NCI-H146 treated with DMSO at 0.1 percent for 48 hours (cell line): ENCODE data around the gene NFYC.
"Not testable (repeated sequence)": the region's sequence is repeated elsewhere in the genome, so short reads cannot be mapped to it uniquely, and the experiment has no call there.

ENCODE experiments used
- DNase-seq: peaks from one replicate; lab custom pipeline; 2025; ENCODE audit not compliant: unreplicated experiment; lab: John Stamatoyannopoulos, UW

The NFYC gene

DNA sequence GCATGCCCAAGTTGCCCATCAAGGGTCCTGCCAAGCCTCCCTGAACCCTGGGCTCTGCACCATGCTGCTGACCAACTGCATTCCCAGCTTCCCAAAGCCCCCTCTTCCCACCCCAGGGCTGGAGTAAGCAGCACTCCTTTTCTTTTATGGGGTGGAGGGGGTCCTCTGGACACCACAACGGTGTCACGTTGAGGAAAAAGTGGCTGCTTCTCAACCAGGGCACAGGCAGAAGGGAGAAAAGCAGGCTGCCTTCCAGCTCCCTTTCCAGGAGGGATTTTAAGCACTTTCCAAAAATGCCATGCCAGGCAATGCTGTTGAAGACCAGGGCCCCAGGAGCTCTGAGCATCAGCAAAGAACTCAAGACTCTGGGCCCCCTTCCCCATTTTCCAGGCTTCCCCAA lies 26.7 kb upstream of the NFYC start:
- DNase-seq, result no peak

DNA sequence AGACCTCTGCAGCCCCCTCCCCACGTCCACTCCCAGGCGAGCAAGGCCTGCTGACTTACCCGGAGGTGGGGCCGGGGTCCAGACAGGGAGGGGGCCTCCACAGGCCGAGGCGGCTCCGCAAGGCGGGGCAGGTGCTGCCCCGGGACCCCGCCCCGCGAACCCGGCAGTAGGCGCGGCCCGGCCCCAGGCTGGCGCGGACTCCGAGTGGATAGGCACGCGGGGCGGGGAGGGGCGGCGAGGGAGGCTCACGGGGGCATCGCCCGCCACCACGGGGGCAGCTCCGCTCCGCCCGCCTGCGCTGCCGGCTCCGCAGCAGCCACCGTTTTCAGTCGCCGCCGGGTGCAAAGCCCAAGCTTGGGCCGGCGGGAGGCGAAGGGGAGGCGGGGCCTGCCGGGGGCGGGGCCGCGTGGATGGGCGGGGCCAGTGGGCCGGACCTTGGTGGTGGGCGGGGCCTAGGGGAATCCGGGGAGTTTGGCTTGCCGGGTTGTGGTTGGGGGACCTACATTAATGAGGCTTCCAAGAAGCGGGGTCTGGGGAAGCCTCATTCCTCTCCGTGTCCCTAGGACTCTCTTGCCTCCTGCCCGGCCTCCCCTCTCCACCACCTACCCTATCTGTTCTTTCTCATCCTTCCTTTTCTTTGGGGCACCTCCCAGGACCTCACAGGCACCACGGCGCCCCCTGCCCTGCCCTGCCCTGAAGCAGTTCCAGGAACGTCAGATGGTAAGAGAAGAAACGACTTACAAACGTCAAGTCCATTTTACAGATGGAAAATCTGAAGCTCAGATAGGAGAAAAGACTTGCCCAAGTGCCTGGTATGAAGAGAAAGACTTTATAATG lies 26.0 kb upstream of the NFYC start, which contains the start of gene RIMS3:
RIMS3 (minus strand) TSS at position 348 of the 837 bp plus-strand sequence. CDS start 23,757 bp downstream, outside the sequence.
- peak; percentile 42 for DNase-seq

DNA sequence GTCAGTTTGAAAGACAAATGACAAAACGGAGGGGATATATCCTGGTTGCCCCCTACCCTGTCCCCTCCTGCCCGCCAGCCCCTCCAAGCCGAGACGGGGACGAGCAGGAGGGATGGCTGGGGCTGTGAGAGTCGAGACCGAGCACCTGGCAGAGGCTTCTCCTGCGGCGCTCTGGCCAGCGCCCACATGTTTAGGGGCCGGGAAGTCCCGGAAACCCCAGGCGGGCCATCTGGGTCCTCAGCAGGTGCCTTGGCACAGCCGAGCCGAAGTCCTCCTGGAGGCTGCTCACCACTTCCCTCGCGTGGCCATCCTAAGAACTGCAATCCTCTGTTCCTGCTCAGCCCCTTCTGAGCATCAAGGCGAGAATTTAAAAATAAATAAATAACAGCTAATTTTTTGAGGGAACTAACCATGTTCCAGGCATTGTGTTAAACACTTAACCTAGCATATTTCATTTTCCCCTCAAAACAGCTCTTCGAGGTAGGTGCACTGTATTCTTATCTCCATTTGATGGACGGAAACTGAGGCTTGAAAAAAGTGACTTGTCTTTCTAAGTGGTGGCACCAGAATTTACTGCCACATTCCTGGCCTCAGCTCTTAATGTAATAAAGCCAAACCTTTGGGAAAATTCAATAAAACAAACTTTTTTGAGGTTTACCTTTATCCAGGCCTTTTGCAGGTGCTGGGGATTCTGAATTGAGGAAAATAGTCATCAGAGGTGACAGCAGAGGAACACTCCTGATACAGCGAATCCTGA lies 22.6 kb upstream of the NFYC start:
- peak; percentile 14 for DNase-seq

DNA sequence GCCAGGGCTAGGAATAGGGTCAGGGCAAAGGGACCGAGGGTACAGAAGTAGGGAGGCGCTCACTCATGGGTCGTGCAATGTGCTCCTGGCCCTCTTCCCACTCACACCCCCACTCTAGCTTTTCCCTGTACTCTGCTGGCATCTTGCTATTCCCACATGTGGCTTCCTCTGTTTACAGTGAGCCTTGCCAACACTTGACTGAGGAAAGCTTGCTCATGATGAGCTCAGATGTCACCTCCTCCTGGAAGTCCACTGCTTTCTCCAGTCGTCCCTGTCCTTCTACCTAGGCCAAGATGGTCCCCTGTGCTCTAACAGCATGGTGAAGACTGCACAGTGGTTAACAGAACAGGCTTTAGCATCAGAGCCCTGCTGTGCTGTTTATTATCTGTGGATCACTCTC lies 18.1 kb upstream of the NFYC start:
- DNase-seq, result no peak

DNA sequence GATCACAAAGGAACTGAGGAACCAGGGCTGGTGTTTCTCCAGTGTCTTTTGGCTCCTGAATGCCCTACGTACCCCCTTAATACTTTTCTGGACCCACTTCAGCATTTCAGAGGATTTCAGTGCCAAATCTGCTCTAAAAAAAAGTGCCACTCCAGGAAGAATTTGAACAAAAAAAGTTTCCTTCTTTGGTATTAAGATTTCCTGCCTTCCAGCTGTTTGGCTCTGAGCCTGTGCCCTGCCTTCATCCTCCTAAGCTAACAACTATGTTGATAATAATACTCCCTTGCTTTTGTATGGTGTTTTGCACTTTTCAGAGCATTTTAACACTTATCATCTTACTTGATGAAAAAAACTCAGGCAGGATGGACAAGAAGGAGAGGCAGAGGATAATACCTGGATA lies 15.0 kb upstream of the NFYC start:
- DNase-seq, result no peak

DNA sequence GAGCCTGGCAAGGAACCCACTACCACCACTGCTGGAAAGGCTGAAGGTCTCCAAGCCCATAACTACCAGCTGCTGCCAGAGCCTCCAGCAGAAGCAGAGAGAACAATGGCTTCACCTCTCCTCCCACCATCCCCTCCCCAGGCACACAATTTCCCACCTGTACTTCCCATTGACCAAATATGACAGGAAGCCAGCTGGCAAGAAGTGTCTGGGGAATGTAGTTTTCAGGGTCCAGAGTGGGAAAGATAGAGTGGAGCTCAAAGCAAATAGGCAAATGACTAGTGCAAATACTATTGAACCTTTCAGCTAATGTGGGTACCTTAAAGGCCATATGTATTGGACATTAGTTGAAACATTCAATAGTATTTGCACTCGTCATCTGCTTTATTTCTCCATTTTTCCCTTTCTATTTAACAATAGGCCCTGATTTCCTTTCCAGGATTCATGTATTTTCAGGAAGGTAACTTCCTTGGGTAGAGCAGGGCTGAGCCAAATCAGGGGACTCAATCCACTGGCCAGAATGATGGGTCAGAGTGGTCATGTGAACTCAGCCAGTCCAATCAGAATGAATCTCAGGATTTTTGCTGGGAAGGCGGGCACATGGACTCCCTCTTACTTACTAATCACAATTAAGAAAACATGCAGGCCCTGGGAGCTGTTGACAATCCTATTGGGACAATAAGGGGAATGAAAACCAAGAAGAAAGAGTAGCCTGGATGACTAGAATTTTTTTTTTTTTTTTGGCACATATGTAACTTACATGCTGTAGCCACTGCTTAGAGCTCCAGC lies 12.1 kb upstream of the NFYC start:
- no peak for DNase-seq

DNA sequence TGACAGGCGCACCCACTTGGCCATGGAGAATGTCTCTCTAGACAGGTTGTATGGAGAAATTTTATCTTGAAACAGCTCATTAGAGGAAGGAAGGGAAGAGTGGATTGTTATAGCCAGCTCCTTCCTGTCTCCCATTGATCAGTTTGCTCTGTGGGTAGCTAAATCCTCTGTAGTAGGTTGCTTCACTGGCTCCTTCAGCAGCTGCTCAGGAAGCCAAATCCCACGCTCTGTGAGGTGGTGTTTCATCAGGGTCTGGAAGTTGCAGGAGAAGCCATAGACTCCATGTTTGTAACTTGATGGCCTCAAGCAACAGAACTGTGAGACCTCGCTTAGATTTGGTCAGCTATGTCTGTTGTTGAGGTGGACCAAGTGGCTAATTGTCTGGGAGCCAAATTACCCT lies 6.8 kb upstream of the NFYC start:
- DNase-seq, result no peak

DNA sequence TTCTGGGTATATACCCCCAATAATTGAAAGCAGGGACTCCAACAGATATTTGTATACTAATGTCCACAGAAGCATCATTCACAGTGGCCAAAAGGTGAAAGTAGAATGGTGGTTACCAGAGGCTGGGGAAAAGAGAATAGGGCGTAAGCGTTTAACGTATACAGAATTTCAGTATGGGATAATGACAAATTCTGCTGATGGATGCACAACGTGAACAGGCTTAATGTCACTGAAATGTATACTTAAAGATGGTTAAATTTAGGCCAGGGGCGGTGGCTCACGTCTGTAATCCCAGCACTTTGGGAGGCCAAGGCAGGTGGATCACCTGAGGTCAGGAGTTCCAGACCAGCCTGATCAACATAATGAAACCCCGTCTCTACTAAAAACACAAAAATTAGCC lies 4.4 kb upstream of the NFYC start:
- DNase-seq, result no peak

DNA sequence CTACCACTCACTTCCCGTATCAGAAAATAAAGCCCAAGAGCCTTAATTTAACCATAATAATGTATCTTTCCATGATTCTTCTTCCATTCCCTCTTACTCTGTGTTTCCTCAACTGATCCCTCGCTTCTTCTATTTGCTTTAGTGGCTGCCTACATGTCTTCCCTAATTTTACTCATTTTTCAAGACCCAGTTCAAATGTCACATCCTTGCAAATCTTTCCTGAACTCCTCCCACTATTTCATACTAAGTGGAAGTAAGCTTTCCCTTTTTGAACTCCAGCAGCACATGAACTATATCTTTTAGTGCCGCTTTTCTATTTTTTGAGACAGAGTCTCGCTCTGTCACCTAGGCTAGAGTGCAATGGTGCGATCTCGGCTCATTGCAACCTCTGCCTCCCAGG lies 3.8 kb upstream of the NFYC start:
- DNase-seq, result no peak

DNA sequence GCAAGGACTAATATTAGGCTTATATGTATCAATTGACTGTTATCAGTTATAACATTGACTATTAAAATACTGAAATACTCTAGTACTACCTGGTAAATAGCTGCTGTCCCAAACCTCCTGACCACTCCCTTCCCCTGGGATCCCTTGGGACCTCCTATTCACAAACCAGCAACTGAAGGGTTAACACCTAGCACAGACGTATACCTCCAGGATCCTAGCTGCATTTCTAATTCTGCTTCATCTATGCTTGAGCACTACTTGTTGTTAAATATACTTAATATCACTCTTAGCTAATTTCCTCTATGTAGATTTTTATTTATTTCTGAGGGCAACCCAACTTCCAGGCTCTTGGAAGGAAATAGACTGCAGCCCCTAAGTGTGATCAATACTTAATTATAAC lies 1.8 kb upstream of the NFYC start:
- no peak for DNase-seq

DNA sequence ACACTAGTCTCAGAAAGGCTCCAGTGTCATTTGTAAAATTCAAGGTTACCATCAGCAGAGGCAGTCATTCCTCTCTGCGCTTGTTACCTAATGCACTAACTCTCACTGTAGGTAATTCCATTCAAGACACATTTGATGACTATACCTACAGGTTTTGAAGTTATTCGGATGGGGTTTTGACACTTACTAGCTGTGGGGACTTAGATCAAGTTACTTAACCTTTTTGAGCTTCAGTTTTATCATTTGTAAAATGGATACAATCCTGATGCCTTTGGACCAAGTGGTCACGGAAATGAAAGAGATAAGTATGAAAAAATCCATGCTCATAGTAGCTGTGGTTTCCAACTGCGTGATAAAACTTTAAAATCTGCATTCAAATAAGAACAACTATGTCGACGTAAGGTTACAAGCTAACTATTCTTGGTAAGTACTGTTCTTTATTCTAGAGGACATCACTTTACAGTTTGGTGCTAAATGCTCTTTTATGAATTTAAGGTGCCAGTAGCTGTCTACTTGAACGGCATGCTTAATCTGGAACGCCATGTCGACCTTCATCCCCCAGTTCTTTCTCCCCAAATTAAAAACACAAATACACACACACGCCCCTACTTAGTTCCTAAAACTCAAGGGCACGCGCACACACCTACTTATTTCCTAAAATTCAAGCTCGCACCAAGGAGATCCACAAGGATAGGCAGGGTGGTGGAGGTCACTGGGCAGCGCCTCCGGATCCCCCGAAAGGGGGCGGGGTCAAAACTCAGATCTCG lies 550 bp upstream of the NFYC start:
- no peak for DNase-seq

DNA sequence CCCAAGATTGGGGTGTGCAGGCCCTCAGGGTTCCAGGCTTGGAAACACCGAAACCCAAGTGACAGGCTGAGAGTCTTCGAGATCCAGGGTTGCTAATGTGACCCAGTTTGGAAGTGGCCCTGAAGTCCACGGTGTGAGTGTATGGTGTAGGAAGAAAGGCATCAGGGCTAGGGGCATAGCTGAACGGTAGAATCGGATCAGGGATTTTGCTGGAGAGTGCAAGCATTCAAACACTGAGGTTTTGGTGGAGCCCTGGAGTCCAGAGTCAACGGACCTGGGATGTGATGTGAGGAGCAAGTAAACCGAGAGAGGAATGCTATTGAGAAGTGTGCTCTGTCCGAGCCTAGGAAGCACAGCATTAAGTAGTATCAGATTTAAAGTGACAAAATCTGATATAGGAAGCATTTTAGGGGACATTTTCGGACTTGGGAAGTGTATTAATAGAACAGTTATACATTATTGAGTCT lies 958 bp downstream of the NFYC start:
- no peak for DNase-seq

DNA sequence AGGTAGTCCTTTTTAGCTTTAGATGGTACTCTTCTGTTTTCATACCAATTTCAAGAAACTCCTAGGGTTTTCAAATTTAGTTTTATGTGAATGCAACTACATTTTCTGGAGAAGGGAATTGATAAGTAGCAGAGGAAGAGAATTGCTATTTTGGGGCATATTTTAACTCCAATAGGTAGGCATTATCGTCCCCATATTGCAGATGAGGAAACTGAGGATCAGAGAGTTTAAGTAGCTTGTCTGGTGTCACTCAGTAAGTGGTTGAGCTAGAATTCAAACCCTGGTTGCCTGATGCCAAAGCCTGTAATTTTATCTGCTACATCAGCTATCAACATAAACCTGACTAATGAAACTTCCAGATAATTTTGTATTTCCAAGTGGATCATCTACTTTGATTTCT lies 1.9 kb downstream of the NFYC start:
- DNase-seq, result no peak

DNA sequence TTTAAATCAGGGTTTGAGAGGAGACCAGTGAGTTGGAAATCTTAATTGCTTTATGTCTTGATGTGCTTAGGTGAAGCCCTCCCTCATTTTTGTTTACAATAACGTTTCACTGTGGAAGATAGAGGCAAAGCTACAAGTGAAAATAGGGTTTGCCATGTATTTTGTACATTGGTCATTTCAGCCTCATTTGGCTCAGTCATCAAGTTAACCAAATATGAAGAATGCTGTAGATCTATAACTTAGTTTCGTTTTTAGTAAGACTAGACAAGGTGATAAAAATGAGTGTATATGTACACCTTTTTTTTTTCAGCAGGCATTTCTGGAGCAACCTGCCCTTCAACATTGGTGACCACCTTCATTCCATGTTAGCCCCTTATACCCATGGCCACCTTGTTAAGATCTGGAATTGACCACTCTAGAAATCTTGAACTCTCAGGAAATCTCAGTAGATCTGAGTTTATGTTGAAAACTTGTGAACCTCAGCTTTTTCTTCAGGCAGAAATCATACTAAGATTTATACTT lies 2.9 kb downstream of the NFYC start:
- no peak for DNase-seq

DNA sequence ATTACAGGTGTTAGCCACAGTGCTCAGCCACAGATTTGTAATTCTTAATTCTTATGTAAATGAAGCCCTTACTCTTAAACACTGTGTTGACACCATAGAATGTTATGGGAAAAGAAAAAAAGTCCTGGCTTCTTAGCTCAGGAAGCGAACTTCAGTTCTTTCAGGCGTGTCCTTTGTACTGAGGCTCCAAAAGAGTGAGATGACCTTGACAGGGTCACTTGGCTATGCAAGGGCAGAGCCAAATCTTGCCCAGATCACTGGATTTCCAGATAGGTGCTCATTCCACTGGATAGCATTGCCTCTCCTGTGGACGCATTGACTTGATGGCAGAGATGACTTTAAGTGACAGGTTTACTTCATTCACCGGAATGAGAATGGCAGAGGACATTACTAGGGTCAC lies 4.8 kb downstream of the NFYC start:
- DNase-seq, result no peak

DNA sequence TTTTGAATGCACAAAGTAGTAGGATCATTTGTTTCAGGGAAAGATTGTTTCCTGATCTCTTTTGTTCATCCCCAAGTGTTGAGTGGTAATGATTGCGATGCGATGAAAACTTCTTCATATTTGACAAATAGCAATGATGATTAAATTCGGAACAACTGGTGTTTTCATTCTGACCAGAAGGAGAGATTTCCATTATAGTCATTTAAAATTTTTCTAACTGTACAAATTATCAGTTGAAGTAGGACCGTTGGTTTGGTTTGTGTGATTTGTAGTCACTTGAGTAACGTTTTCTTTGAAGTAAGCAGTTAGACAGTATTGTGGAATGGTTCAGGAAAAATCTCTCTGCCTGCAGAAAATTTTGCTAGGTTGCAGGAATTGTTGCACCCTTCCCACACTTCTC lies 5.9 kb downstream of the NFYC start:
- no peak for DNase-seq

DNA sequence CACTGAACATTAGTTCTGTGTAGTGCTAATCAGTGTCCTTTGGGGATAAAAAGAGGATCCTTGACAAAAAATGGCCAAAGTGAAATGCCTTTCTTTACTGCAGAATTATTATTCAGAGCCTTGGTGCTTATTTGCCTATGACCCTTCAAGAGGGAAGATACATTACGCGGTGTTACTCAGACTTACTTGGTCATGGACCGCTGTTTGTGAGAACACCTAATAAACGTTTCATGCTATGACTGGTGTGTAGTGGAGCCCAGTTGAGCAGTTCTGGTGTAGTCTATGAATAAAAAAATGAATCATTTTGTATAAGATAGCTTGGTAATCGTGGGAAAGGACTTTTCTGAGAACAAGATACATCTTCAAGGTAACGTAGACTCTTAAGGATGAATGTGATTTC lies 8.3 kb downstream of the NFYC start:
- DNase-seq, result no peak

DNA sequence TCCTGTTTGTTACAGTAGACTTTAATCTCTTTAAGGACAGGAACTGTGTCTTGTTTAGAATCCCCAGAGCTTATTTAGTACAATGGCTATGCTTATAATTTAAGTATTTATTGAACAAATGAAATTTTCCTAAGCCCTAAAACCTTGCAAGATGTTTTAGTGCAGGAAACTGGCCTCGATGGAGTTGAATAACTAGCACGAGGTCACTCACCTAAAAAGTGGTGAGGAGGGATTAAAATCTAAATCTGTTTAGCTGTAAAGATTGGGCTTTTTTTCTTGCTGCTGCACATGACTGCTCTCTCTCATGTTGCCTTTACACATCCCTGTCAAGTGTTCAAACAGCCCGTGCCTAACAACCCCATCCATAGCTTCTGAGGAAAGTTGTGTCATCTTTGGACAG lies 10.2 kb downstream of the NFYC start:
- DNase-seq, result no peak

DNA sequence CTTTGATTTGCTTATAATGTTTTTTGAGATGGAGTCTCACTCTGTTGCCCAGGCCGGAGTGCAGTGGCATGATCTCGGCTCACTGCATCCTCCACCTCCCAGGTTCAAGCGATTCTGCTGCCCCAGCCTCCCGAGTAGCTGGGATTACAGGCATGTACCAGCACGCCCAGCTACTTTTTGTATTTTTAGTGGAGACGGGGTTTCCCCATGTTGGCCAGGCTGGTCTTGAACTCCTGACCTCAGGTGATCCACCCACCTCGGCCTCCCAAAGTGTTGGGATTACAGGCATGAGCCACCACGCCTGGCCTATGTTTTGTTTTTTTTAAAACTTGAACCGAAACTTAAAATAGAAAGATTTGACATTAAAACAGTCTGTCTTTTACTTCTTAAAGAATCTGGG lies 11.3 kb downstream of the NFYC start:
- DNase-seq, result not testable (repeated sequence)

DNA sequence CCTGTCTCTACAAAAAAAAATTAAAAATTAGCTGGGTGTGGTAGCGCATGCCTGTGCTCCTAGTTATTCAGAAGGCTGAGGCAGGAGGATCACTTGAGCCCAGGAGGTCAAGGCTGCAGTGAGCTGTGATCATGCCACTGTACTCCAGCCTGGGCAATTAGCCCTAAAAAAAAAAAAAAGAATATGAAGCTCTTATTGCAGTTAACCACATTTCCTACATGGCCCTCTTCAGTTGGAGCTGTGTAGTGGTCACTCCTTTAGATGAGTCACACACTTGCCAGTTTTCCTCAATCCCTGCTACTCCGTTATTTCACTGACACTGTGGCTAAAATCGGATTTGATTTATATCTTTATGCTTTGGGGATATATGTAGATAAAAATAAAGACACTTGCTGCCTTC lies 11.8 kb downstream of the NFYC start:
- no peak for DNase-seq
